ENCODE data around the gene DPYSL4.
"Not testable (repeated sequence)": the region's sequence is repeated elsewhere in the genome, so short reads cannot be mapped to it uniquely, and the experiment has no call there.

The DPYSL4 gene

DNA sequence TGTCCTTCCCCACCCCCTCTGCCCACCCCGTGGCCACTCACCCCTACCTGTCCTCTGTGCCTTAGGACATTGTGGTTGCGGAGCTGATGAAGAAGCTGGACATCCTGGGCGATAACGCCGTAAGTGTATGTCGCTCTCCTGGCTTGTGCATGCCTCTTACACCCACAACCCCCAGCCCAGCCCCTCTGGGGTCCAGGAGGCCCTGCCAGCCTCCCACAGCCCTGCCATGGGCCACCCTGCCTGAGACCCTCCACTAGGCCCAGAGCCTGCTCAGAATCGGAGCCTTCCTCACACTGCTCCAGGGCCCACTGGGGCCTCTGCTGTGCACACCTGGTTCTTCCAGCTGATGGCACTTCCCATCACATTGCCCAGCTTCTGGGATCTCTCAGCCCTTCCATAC is 36.8 kb upstream of the DPYSL4 start:
- no peak for DNase-seq (ENCODE audit: low spot score)

GRCh38 chr10:132150777-132151176 is 36.0 kb upstream of the DPYSL4 start:
- no peak for DNase-seq (ENCODE audit: low spot score)

DNA sequence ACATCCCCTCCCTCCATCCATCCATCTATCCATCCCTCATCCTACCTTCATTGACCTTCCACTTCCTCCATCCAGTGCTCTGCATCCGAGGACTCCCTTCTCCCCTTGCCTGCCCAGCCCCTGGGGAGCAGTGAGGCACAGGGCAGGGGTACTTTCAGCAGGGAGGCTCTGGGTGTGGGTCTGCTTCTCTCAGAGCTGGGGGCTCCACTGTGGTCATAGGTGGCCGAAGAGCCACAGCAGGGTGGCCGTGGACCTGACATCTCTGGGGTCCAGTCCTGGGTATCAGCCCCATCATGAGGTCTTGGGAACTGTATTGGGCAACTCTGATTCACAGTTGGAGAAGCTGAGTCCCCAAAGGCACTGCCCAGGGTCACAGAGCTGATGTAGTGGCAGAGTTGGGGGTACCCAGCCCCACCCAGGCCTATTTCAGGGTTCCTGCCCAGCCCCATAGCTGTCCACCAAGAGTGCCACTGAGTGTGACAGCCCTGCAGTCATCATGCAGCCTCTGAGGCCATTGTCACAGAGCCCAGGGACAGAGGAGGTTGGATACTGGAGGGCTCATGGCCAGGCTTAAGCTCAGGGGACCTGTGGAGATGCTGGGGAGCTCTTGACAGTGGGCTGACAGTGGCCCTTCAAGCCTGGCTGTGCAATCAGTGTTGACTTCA is 35.3 kb upstream of the DPYSL4 start:
- no peak for DNase-seq (ENCODE audit: low spot score)

- DNase-seq (ENCODE audit: low spot score): no peak
These were observed 34.7 kb upstream of the DPYSL4 start for GRCh38 chr10:132151951-132152505.

DNA sequence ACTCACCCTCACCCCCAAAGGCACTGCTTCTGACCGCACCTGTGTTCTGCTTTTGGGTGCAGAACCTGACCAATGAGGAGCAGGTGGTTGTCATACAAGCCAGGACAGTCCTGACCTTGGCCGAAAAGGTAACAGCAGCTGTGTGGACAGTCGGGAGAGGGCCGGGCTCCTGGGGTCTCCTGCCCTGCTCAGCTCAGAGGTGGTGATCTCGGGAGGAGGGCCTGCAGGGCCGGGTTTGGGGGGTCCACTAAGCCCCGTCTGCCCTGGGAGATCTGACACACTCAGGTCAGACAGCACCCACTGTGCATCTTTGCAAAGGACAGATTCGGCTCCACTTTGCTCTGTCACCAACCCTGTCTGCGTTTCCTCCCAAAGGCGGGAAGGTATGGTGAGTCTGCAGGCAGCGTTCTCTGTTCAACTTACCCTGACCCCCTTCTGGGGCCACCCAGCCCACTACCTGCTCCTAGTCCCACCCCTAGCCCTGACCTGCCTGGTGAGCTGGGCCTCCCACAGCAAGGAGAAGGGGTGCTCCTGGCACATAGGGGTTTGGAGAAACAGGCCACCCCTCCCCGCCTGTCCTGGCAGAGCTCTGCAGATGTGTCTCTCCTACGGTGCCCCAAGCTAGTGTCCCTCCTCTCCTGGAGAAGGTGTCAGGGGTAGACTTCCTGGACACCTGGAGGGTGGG is 33.7 kb upstream of the DPYSL4 start:
- no peak for DNase-seq (ENCODE audit: low spot score)

GRCh38 chr10:132153616-132154217 is 33.0 kb upstream of the DPYSL4 start:
- DNase-seq (ENCODE audit: low spot score): no peak

DNA sequence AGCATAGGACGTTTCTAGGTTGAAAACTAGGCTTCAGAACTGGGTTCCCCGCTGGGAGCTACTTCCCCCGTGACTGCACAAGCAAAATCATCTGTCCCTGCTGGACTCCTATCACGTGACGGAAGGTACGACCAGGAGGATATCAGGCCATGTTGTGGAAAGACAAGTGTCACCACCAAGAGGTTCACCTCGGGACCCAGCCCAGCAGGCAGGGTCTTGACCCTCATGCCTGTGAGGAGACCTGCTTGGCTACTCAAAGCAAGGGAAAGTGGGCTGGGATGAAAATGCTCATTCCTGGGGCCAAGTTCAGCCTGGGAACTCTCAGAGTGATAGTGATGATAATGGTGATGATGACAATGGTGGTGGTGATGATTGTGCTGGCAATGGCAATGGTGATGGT is 32.3 kb upstream of the DPYSL4 start:
- no peak for DNase-seq (ENCODE audit: low spot score)

DNA sequence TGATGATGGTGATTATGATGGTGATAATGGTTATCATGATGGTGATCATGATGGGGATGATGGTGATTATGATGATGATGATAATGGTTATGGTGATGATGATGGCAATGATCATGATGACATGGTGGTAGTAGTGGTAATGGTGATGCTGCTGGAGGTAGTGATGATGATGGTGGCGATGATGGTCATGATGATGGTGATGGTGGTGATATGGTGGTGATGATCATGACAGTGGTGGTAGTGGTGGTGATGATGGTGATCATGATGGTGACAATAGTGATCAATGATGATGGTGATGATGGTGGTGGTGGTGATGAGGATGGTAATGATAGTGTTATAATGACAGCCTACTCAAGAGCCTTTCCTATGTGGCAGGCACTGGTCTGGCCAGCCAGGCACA is 31.8 kb upstream of the DPYSL4 start:
- DNase-seq (ENCODE audit: low spot score): no peak

GRCh38 chr10:132155723-132156381 is 30.9 kb upstream of the DPYSL4 start:
- no peak for DNase-seq (ENCODE audit: low spot score)

DNA sequence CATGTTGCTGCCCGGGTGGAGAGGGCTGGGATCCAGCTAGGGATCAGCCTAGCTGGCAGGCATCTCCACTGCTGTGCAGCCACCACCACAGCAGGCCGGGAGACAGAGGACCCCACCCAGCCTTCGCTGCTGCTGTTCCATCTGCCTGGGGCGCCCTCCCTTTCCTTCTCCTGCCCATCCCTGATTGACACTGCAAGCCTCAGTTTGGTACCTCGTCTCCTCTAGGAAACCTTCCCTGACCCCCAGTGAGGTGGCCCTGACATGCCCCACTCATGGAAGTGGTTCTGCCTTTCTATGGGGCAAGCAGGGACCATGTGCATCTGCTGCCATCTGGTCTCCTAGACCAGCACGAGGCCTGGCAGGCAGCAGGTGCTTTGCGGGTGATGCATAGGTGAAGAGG is 30.4 kb upstream of the DPYSL4 start:
- DNase-seq (ENCODE audit: low spot score): peak; percentile 46

- DNase-seq (ENCODE audit: low spot score): no peak
These were observed 29.6 kb upstream of the DPYSL4 start for GRCh38 chr10:132157101-132157500.

- DNase-seq (ENCODE audit: low spot score): no peak
These were observed 28.5 kb upstream of the DPYSL4 start for GRCh38 chr10:132158122-132158741.

DNA sequence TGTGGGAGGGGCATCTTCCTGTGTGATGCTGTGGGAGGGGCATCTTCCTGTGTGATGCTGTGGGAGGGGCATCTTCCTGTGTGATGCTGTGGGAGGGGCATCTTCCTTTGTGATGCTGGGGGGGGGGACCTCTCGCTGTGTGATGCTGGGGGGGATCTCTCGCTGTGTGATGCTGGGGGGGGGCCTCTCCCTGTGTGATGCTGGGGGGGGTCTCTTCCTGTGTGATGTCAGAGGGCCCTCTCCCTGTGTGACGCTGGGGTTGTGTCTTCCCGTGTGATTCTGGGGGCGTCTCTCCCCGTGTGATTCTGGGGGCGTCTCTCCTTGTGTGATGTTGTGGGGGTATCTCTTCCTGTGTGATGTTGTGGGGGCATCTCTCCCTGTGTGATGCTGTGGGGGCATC is 27.9 kb upstream of the DPYSL4 start:
- DNase-seq (ENCODE audit: low spot score): no peak

GRCh38 chr10:132159302-132160230 is 27.2 kb upstream of the DPYSL4 start:
- not testable (repeated sequence) for DNase-seq (ENCODE audit: low spot score)

GRCh38 chr10:132160231-132160630 is 26.5 kb upstream of the DPYSL4 start:
- not testable (repeated sequence) for DNase-seq (ENCODE audit: low spot score)

GRCh38 chr10:132160834-132161622 is 25.7 kb upstream of the DPYSL4 start:
- not testable (repeated sequence) for DNase-seq (ENCODE audit: low spot score)

DNA sequence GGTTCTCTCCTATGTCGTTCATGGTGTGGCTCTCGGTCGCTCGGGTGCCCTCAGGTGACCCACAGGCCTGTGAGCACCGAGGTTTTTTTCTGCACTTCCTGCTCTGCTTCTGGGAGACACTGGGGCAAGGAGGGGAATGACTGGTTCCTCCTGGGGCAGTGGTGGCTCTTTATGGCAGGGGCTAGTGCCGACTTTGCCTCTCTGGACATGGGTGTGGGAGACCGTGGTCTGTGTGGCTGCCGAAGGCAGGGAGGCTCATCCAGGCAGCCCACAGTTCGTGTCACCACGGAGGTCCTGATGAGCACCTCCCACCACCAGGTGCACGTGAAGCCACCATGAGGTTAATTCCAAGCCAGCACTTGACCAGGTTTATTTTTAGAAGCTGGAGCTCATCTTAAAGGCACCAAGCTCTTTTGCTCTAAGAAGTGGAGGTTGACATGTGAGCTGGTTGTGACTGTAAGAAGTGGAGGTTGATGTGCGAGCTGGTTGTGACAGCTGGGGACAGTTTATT is 24.7 kb upstream of the DPYSL4 start:
- peak; percentile 36 for DNase-seq (ENCODE audit: low spot score)

GRCh38 chr10:132162590-132163277 is 24.0 kb upstream of the DPYSL4 start:
- no peak for DNase-seq (ENCODE audit: low spot score)

- DNase-seq (ENCODE audit: low spot score): peak; percentile 38
These were observed 23.4 kb upstream of the DPYSL4 start for GRCh38 chr10:132163278-132163765.

Measured in cerebellar cortex (tissue), 1 donor.